Activated CD4-positive, alpha-beta T cell treated with anti-CD3 and anti-CD28 coated beads, Interleukin-2, amount 10 ng/mL, durations not matched to agents 24 days and 14 days (primary cell): ENCODE results near the gene AGO3. TPM values are rescaled to one million over a fixed set of nuclear protein-coding genes. Genes with fewer than 3 reads are reported as not detected.
"Not testable (repeated sequence)": the region's sequence is repeated elsewhere in the genome, so short reads cannot be mapped to it uniquely, and the experiment has no call there.

Experiments used
- DNase-seq: peaks from one replicate; pipeline ENCODE4 v3.0.0; 2022
- H3K27ac Mint-ChIP-seq: one replicate; pipeline ENCODE4 v1.8.0; 2022; ENCODE audit warnings: mild to moderate bottlenecking, mixed read lengths
- H3K27me3 Mint-ChIP-seq: one replicate; pipeline ENCODE4 v1.8.0; 2022; ENCODE audit warnings: mixed read lengths
- H3K36me3 Mint-ChIP-seq: one replicate; pipeline ENCODE4 v1.8.0; 2022; ENCODE audit warnings: low read depth, mild to moderate bottlenecking, mixed read lengths
- H3K4me1 Mint-ChIP-seq: one replicate; pipeline ENCODE4 v1.8.0; 2021; ENCODE audit warnings: mixed read lengths
- H3K4me3 Mint-ChIP-seq: one replicate; pipeline ENCODE4 v1.8.0; 2022; ENCODE audit warnings: mild to moderate bottlenecking, moderate library complexity, mixed read lengths
- H3K9me3 Mint-ChIP-seq: one replicate; pipeline ENCODE4 v1.8.0; 2021; ENCODE audit warnings: mixed read lengths
- intact Hi-C: fragments of 100-400 bp; cut with micrococcal nuclease; formaldehyde crosslinking; loops from one replicate; pipeline ENCODE4 v1.15.1; 2023
- total RNA-seq: library from RNA; stranded (reverse); gene quantifications from 2 replicates; pipeline ENCODE4 v1.2.3, GENCODE V29; 2022

AGO3 gene
- total RNA-seq, 1 donor from 2014 or later: 32.1 TPM

- Mint-ChIP-seq H3K36me3 (peaks cover 7% of the 10 kb centered on the region), H3K4me3 (no peak overlapping the region), H3K27me3 (no peaks in the 10 kb centered on the region), H3K9me3 (no peaks in the 10 kb centered on the region), H3K27ac (no peak overlapping the region), H3K4me1 (no peaks in the 10 kb centered on the region)
- intact Hi-C loops: no loop called here
- no peak for DNase-seq
These were observed 57.3 kb downstream of the AGO3 start for GRCh38 chr1:35988237-35988636.

- no peak for DNase-seq
- intact Hi-C loops: no loop called here
- Mint-ChIP-seq H3K4me1 (peaks cover 4% of the 10 kb centered on the region), H3K4me3 (no peak overlapping the region), H3K36me3 (peaks cover 6% of the 10 kb centered on the region), H3K27ac (no peak overlapping the region), H3K27me3 (no peaks in the 10 kb centered on the region), H3K9me3 (no peaks in the 10 kb centered on the region)
These were observed 76.1 kb downstream of the AGO3 start for GRCh38 chr1:36006941-36007500.

GRCh38 chr1:36007741-36008140, 76.8 kb downstream of the AGO3 start:
- Mint-ChIP-seq H3K4me1 (peaks cover 4% of the 10 kb centered on the region), H3K36me3 (peaks cover 6% of the 10 kb centered on the region), H3K27me3 (no peaks in the 10 kb centered on the region), H3K27ac (no peak overlapping the region), H3K4me3 (no peak overlapping the region), H3K9me3 (no peaks in the 10 kb centered on the region)
- DNase-seq: no peak
- intact Hi-C loops: no loop called here

GRCh38 chr1:36008546-36009197, 77.8 kb downstream of the AGO3 start:
- H3K36me3 Mint-ChIP-seq: peaks cover 12% of the 10 kb centered on the region

GRCh38 chr1:36014722-36015220, 83.9 kb downstream of the AGO3 start:
- Mint-ChIP-seq H3K9me3 (no peaks in the 10 kb centered on the region), H3K4me3 (no peak overlapping the region), H3K27me3 (no peaks in the 10 kb centered on the region), H3K4me1 (no peaks in the 10 kb centered on the region), H3K27ac (no peak overlapping the region), H3K36me3 (peaks cover 27% of the 10 kb centered on the region)
- no peak for DNase-seq
- intact Hi-C loops: no loop called here

More at GRCh38 chr1:36008546-36009197, 77.8 kb downstream of the AGO3 start:
- H3K4me1 Mint-ChIP-seq: peaks cover 4% of the 10 kb centered on the region
- H3K4me3 Mint-ChIP-seq: no peak overlapping the region
- no peak for DNase-seq
- H3K9me3 Mint-ChIP-seq: no peaks in the 10 kb centered on the region
- H3K27ac Mint-ChIP-seq: no peak overlapping the region
- intact Hi-C loops: no loop called here
- no peaks in the 10 kb centered on the region for H3K27me3 Mint-ChIP-seq

- Mint-ChIP-seq H3K27ac (no peak overlapping the region), H3K9me3 (no peaks in the 10 kb centered on the region), H3K36me3 (peaks cover 37% of the 10 kb centered on the region), H3K4me1 (no peaks in the 10 kb centered on the region), H3K4me3 (no peak overlapping the region), H3K27me3 (no peaks in the 10 kb centered on the region)
- DNase-seq: no peak
- intact Hi-C loops: no loop called here
These were observed 85.8 kb downstream of the AGO3 start for GRCh38 chr1:36016686-36017085.

GRCh38 chr1:36023098-36023769, 92.3 kb downstream of the AGO3 start:
- Mint-ChIP-seq H3K9me3 (no peaks in the 10 kb centered on the region), H3K4me3 (no peak overlapping the region), H3K27me3 (no peaks in the 10 kb centered on the region), H3K27ac (no peak overlapping the region), H3K36me3 (peaks cover 57% of the 10 kb centered on the region), H3K4me1 (peaks cover 1% of the 10 kb centered on the region)
- intact Hi-C loops: no loop called here
- no peak for DNase-seq

- H3K4me3 Mint-ChIP-seq, intact Hi-C loops, H3K27ac Mint-ChIP-seq, H3K27me3 Mint-ChIP-seq, H3K9me3 Mint-ChIP-seq, H3K4me1 Mint-ChIP-seq, DNase-seq: not testable (repeated sequence)
- peaks cover 61% of the 10 kb centered on the region for H3K36me3 Mint-ChIP-seq
These were observed 93.1 kb downstream of the AGO3 start for GRCh38 chr1:36024024-36024423.

- DNase-seq: no peak
- H3K27ac Mint-ChIP-seq: no peak overlapping the region
- intact Hi-C loops: no loop called here
- no peaks in the 10 kb centered on the region for H3K9me3 Mint-ChIP-seq
- peaks cover 1% of the 10 kb centered on the region for H3K4me1 Mint-ChIP-seq
- no peak overlapping the region for H3K4me3 Mint-ChIP-seq
- peaks cover 57% of the 10 kb centered on the region for H3K36me3 Mint-ChIP-seq
- no peaks in the 10 kb centered on the region for H3K27me3 Mint-ChIP-seq
These were observed 93.9 kb downstream of the AGO3 start for GRCh38 chr1:36024847-36025246.

- no peak overlapping the region for H3K27ac Mint-ChIP-seq
- H3K9me3 Mint-ChIP-seq: no peaks in the 10 kb centered on the region
- no peak for DNase-seq
- H3K36me3 Mint-ChIP-seq: peaks cover 58% of the 10 kb centered on the region
- H3K27me3 Mint-ChIP-seq: no peaks in the 10 kb centered on the region
- H3K4me1 Mint-ChIP-seq: peaks cover 1% of the 10 kb centered on the region
- H3K4me3 Mint-ChIP-seq: no peak overlapping the region
- intact Hi-C loops: no loop called here
These were observed 96.9 kb downstream of the AGO3 start for GRCh38 chr1:36027766-36028165.

GRCh38 chr1:36031441-36031840, 100.5 kb downstream of the AGO3 start:
- H3K4me3 Mint-ChIP-seq: no peak overlapping the region

GRCh38 chr1:36034692-36035091, 103.8 kb downstream of the AGO3 start:
- intact Hi-C loops: no loop called here
- H3K27me3 Mint-ChIP-seq: no peaks in the 10 kb centered on the region
- no peak overlapping the region for H3K27ac Mint-ChIP-seq
- no peak overlapping the region for H3K4me3 Mint-ChIP-seq
- no peaks in the 10 kb centered on the region for H3K9me3 Mint-ChIP-seq
- H3K36me3 Mint-ChIP-seq: peaks cover 35% of the 10 kb centered on the region
- DNase-seq: no peak
- no peaks in the 10 kb centered on the region for H3K4me1 Mint-ChIP-seq

More at GRCh38 chr1:36031441-36031840, 100.5 kb downstream of the AGO3 start:
- Mint-ChIP-seq H3K27ac (no peak overlapping the region), H3K9me3 (no peaks in the 10 kb centered on the region), H3K36me3 (peaks cover 48% of the 10 kb centered on the region), H3K27me3 (no peaks in the 10 kb centered on the region), H3K4me1 (no peaks in the 10 kb centered on the region)
- no peak for DNase-seq
- intact Hi-C loops: no loop called here

GRCh38 chr1:36035154-36035553, 104.2 kb downstream of the AGO3 start:
- Mint-ChIP-seq H3K4me1 (no peaks in the 10 kb centered on the region), H3K27ac (no peak overlapping the region), H3K9me3 (no peaks in the 10 kb centered on the region), H3K36me3 (peaks cover 37% of the 10 kb centered on the region), H3K27me3 (no peaks in the 10 kb centered on the region), H3K4me3 (no peak overlapping the region)
- intact Hi-C loops: no loop called here
- no peak for DNase-seq

GRCh38 chr1:36040238-36040637, 109.3 kb downstream of the AGO3 start:
- Mint-ChIP-seq H3K27ac (no peak overlapping the region), H3K27me3 (no peaks in the 10 kb centered on the region), H3K4me3 (no peak overlapping the region), H3K9me3 (no peaks in the 10 kb centered on the region), H3K36me3 (peaks cover 27% of the 10 kb centered on the region), H3K4me1 (no peaks in the 10 kb centered on the region)
- intact Hi-C loops: no loop called here
- DNase-seq: no peak
